CD4-positive, alpha-beta T cell (primary cell): Measurements from ENCODE around the gene MEF2B. TPM values are rescaled to one million over a fixed set of nuclear protein-coding genes. Genes with fewer than 3 reads are reported as not detected.

Experiments
- ATAC-seq: fragments of 200-7000 bp; cut with Tn5 transposase; one replicate; pipeline ENCODE4 v1.10.0; 2022; ENCODE audit warnings: mild to moderate bottlenecking; ENCODE audit not compliant: poor library complexity
- CTCF ChIA-PET: fragments of 350-600 bp; sonication (Branson Sonifier 250); formaldehyde crosslinking; loops from one replicate; lab custom pipeline; 2021; ENCODE audit warnings: antibody characterized with exemption, inconsistent platforms; lab: Charles Lee
- POLR2A ChIA-PET: fragments of 350-600 bp; sonication (Branson Sonifier 250); formaldehyde crosslinking; loops from one replicate; lab custom pipeline; 2021; ENCODE audit warnings: antibody characterized with exemption, inconsistent platforms; lab: Charles Lee
- DNase-seq, 14 experiments: peaks; one replicate each; pipeline ENCODE4 v3.0.0-alpha.2; 2013 to 2020; ENCODE audit warnings: mixed read lengths in 2 of 14
- H3K27ac ChIP-seq, 2 donors: one replicate each; pipeline versions ENCODE4 v1.5.1 to v1.7.0; 2013; ENCODE audit warnings: low read length in 2 of 2, low read depth in 1 of 2, mild to moderate bottlenecking in 1 of 2
- H3K27me3 ChIP-seq, 2 experiments: 1 replicate in 1 of 2; 2 replicates in 1 of 2; pipeline versions ENCODE4 v1.6.1 to v1.7.0; 2013; ENCODE audit warnings: low read length in 2 of 2, control low read depth in 1 of 2, mild to moderate bottlenecking in 1 of 2, moderate library complexity in 1 of 2; ENCODE audit not compliant: insufficient read depth in 2 of 2, control insufficient read depth in 1 of 2
- H3K36me3 ChIP-seq: one replicate; pipeline ENCODE4 v1.6.1; 2013; ENCODE audit warnings: low read length, control low read depth; ENCODE audit not compliant: insufficient read depth
- H3K4me1 ChIP-seq: one replicate; pipeline ENCODE4 v1.6.1; 2013; ENCODE audit warnings: low read length, control low read depth; ENCODE audit not compliant: insufficient read depth
- H3K4me3 ChIP-seq: one replicate; pipeline ENCODE4 v1.5.1; 2013; ENCODE audit warnings: mild to moderate bottlenecking, low read length, moderate library complexity
- H3K9me3 ChIP-seq, 2 experiments: 1 replicate in 1 of 2; 2 replicates in 1 of 2; pipeline versions ENCODE4 v1.6.1 to v1.7.0; 2013; ENCODE audit warnings: low read length in 2 of 2, mild to moderate bottlenecking in 2 of 2, control low read depth in 1 of 2, moderate library complexity in 1 of 2; ENCODE audit not compliant: control insufficient read depth in 1 of 2, insufficient read depth in 1 of 2
- H3K27ac Mint-ChIP-seq: one replicate; pipeline ENCODE4 v1.8.0; 2020; ENCODE audit warnings: mixed read lengths
- H3K27me3 Mint-ChIP-seq: one replicate; pipeline ENCODE4 v1.8.0; 2021; ENCODE audit warnings: mixed read lengths
- H3K36me3 Mint-ChIP-seq: one replicate; pipeline ENCODE4 v1.8.0; 2021; ENCODE audit warnings: low read depth, mixed read lengths
- H3K4me1 Mint-ChIP-seq: one replicate; pipeline ENCODE4 v1.8.0; 2021; ENCODE audit warnings: low read depth, mixed read lengths
- H3K4me3 Mint-ChIP-seq: one replicate; pipeline ENCODE4 v1.8.0; 2020; ENCODE audit warnings: mild to moderate bottlenecking, mixed read lengths
- H3K9me3 Mint-ChIP-seq: one replicate; pipeline ENCODE4 v1.8.0; 2020; ENCODE audit warnings: mixed read lengths
- intact Hi-C, 2 experiments: fragments of 100-400 bp; cut with DNase I in 1 of 2; cut with micrococcal nuclease in 1 of 2; formaldehyde crosslinking; loops; one replicate each; pipeline versions ENCODE4 v1.15.1 to v1.9.0; 2023 to 2025; cut with DNase I, micrococcal nuclease
- total RNA-seq, 174 experiments: library from RNA in 2 of 174; stranded (reverse) in 2 of 174; gene quantifications; one replicate each; pipeline ENCODE4 v1.2.3 and lab custom pipeline; 2021 to 2026
- TF ChIP-seq, protein P1 (sequence below): fragments of 200-600 bp; IDR thresholded peaks from one replicate; pipeline ENCODE4 v1.8.0; 2022; ENCODE audit warnings: antibody characterized with exemption, mild to moderate bottlenecking

The MEF2B gene
- total RNA-seq, 2 experiments from 2014 or later = 1.9 to 3.0 TPM

DNA sequence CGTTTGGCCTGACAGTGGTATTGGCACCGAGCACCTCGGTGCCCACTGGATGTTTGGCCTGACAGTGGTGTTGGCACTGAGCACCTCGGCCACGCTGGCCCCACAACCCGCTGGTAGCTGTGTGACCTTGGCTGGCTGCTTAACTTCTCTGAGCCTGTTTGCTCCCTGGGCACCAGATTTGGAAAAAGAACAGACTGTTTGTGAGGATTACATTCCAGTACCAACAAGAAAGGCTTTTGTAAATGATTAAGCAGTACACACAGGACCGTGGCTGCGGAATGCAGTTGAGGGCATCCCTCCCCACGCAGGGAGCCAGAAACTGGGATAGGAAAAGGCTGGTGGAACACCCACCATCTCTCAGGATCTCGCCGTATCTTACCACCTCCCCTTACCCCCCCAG lies 74.4 kb downstream of the MEF2B start:
- ChIA-PET POLR2A (no interaction called here), CTCF (no interaction called here)
- H3K9me3 Mint-ChIP-seq = no peaks in the 10 kb centered on the region
- ATAC-seq (no peak), DNase-seq (no peak)
- Histone ChIP-seq H3K27me3 (no peaks in the 10 kb centered on the region), H3K36me3 (peaks cover 29% of the 10 kb centered on the region), H3K4me1 (no peaks in the 10 kb centered on the region), H3K4me3 (no peak overlapping the region), H3K27ac (no peak overlapping the region), H3K9me3 (no peaks in the 10 kb centered on the region)
- no peaks in the 10 kb centered on the region for H3K4me1 Mint-ChIP-seq
- TF ChIP-seq, protein P1, sequence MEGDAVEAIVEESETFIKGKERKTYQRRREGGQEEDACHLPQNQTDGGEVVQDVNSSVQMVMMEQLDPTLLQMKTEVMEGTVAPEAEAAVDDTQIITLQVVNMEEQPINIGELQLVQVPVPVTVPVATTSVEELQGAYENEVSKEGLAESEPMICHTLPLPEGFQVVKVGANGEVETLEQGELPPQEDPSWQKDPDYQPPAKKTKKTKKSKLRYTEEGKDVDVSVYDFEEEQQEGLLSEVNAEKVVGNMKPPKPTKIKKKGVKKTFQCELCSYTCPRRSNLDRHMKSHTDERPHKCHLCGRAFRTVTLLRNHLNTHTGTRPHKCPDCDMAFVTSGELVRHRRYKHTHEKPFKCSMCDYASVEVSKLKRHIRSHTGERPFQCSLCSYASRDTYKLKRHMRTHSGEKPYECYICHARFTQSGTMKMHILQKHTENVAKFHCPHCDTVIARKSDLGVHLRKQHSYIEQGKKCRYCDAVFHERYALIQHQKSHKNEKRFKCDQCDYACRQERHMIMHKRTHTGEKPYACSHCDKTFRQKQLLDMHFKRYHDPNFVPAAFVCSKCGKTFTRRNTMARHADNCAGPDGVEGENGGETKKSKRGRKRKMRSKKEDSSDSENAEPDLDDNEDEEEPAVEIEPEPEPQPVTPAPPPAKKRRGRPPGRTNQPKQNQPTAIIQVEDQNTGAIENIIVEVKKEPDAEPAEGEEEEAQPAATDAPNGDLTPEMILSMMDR = no peak
- H3K27ac Mint-ChIP-seq = no peak overlapping the region
- intact Hi-C loops = no loop called here
- H3K27me3 Mint-ChIP-seq = no peaks in the 10 kb centered on the region
- H3K36me3 Mint-ChIP-seq = peaks cover 28% of the 10 kb centered on the region
- no peak overlapping the region for H3K4me3 Mint-ChIP-seq

Other genes starting within 250 kb of the MEF2B start
- 1 to 10 TPM; 1.1 TPM for gene HOMER3, start 229.0 kb downstream of the MEF2B start, total RNA-seq
- 100 to 1,000 TPM; 106 to 110 TPM for gene SUGP2, start 136.7 kb downstream of the MEF2B start, total RNA-seq
- gene ARMC6, start 136.7 kb downstream of the MEF2B start, total RNA-seq = 1 to 10 TPM; 5.9 to 6.0 TPM
- 10 to 100 TPM; 15.1 to 15.4 TPM for gene SLC25A42, start 106.3 kb downstream of the MEF2B start, total RNA-seq
- gene TMEM161A, start 31.8 kb downstream of the MEF2B start, total RNA-seq = 10 to 100 TPM in 1 of 2 experiments, 1 to 10 TPM in 1; 8.2 to 10.9 TPM
- gene BORCS8, start 21.9 kb upstream of the MEF2B start, total RNA-seq = 10 to 100 TPM; 12.0 to 15.0 TPM
- gene RFXANK, start 22.0 kb upstream of the MEF2B start, total RNA-seq = 10 to 100 TPM; 36.3 to 37.2 TPM
- 10 to 100 TPM; 10.5 to 11.5 TPM for gene NR2C2AP, start 33.2 kb upstream of the MEF2B start, total RNA-seq
- not detected for gene NCAN, start 41.7 kb upstream of the MEF2B start, total RNA-seq
- gene TM6SF2, start 103.0 kb upstream of the MEF2B start, total RNA-seq = not detected
- gene SUGP1, start 150.2 kb upstream of the MEF2B start, total RNA-seq = 10 to 100 TPM; 49.7 to 56.0 TPM
- gene MAU2, start 150.6 kb upstream of the MEF2B start, total RNA-seq = 100 to 1,000 TPM; 132 to 133 TPM
- 100 to 1,000 TPM; 104 to 107 TPM for gene GATAD2A, start 235.4 kb upstream of the MEF2B start, total RNA-seq